GM12892 (cell line): Measurements from ENCODE around the gene TEAD1.

Experiments
- POLR2AphosphoS5 ChIP-seq: IDR thresholded peaks from 2 replicates; pipeline ENCODE4 v1.6.1; 2011; ENCODE audit warnings: low read depth, low read length, control low read depth
- TAF1 ChIP-seq: IDR thresholded peaks from 2 replicates; pipeline ENCODE4 v1.6.1; 2011; ENCODE audit warnings: low read depth, mild to moderate bottlenecking, control low read depth, low read length, borderline replicate concordance

- no peak for TF ChIP-seq POLR2AphosphoS5
- TF ChIP-seq TAF1 = no peak
Observed at GRCh38 chr11:12882670-12883069, 208.4 kb downstream of the TEAD1 start.
